GM21367 (cell line): ENCODE results near the gene GRID1.
"Not testable (repeated sequence)": the region's sequence is repeated elsewhere in the genome, so short reads cannot be mapped to it uniquely, and the experiment has no call there.

ENCODE experiments used
- ATAC-seq: cut with Tn5 transposase; IDR thresholded peaks from one replicate; pipeline ENCODE4 v1.9.1; 2021; ENCODE audit not compliant: unreplicated experiment

GRID1 gene

GRCh38 chr10:85978566-85979358 is 387.8 kb downstream of the GRID1 start:
- ATAC-seq = no peak

GRCh38 chr10:85977642-85978041 is 389.0 kb downstream of the GRID1 start:
- no peak for ATAC-seq

GRCh38 chr10:85976267-85976793 is 390.3 kb downstream of the GRID1 start:
- no peak for ATAC-seq

GRCh38 chr10:85971494-85971893 is 395.1 kb downstream of the GRID1 start:
- no peak for ATAC-seq

GRCh38 chr10:85967594-85967993 is 399.0 kb downstream of the GRID1 start:
- no peak for ATAC-seq

GRCh38 chr10:85961479-85962067 is 405.0 kb downstream of the GRID1 start:
- ATAC-seq = no peak

- no peak for ATAC-seq
Measured at GRCh38 chr10:85961073-85961472, 405.5 kb downstream of the GRID1 start.

GRCh38 chr10:85959239-85959638 is 407.4 kb downstream of the GRID1 start:
- ATAC-seq = no peak

GRCh38 chr10:85950921-85951320 is 415.7 kb downstream of the GRID1 start:
- no peak for ATAC-seq

GRCh38 chr10:85946713-85947326 is 419.8 kb downstream of the GRID1 start:
- peak; percentile 86 for ATAC-seq

- no peak for ATAC-seq
Measured at GRCh38 chr10:85936161-85936560, 430.4 kb downstream of the GRID1 start.

- ATAC-seq = no peak
Measured at GRCh38 chr10:85934586-85934985, 432.0 kb downstream of the GRID1 start.

GRCh38 chr10:85929993-85930392 is 436.6 kb downstream of the GRID1 start:
- not testable (repeated sequence) for ATAC-seq

- no peak for ATAC-seq
Measured at GRCh38 chr10:85927952-85928665, 438.5 kb downstream of the GRID1 start.

GRCh38 chr10:85926986-85927385 is 439.6 kb downstream of the GRID1 start:
- ATAC-seq = peak; percentile 43

- ATAC-seq = no peak
Measured at GRCh38 chr10:85926136-85926535, 440.5 kb downstream of the GRID1 start.

- ATAC-seq = no peak
Measured at GRCh38 chr10:85925201-85925750, 441.3 kb downstream of the GRID1 start.

GRCh38 chr10:85924382-85925102 is 442.1 kb downstream of the GRID1 start:
- ATAC-seq = no peak

GRCh38 chr10:85922356-85923129 is 444.1 kb downstream of the GRID1 start:
- no peak for ATAC-seq

- no peak for ATAC-seq
Measured at GRCh38 chr10:85921789-85922188, 444.8 kb downstream of the GRID1 start.
